AG09319 (cell line): ENCODE results near the gene PLCB1.

Experiments used
- DNase-seq: peaks from one replicate; pipeline ENCODE4 v3.0.0-alpha.2; 2010; ENCODE audit warnings: low read depth; ENCODE audit errors: extremely low read depth
- CTCF ChIP-seq: IDR thresholded peaks from 2 replicates; pipeline ENCODE4 v1.5.1; 2011; ENCODE audit warnings: low read depth, mild to moderate bottlenecking, inconsistent platforms, low read length, moderate library complexity

The PLCB1 gene

GRCh38 chr20:8782804-8783203 lies 650.7 kb downstream of the PLCB1 start:
- peak; percentile 44 for DNase-seq
- no peak for TF ChIP-seq CTCF

- DNase-seq: no peak
These were observed 651.7 kb downstream of the PLCB1 start for GRCh38 chr20:8783734-8784133.

GRCh38 chr20:8786383-8786782 lies 654.3 kb downstream of the PLCB1 start:
- no peak for TF ChIP-seq CTCF
- DNase-seq: no peak

More at GRCh38 chr20:8783734-8784133, 651.7 kb downstream of the PLCB1 start:
- no peak for TF ChIP-seq CTCF

- no peak for DNase-seq
- no peak for TF ChIP-seq CTCF
These were observed 655.0 kb downstream of the PLCB1 start for GRCh38 chr20:8787090-8787489.

GRCh38 chr20:8788275-8788674 lies 656.2 kb downstream of the PLCB1 start:
- no peak for TF ChIP-seq CTCF
- DNase-seq: no peak

GRCh38 chr20:8788831-8789230 lies 656.8 kb downstream of the PLCB1 start:
- no peak for TF ChIP-seq CTCF
- no peak for DNase-seq

- DNase-seq: peak; percentile 32
- TF ChIP-seq CTCF: peak; percentile 99
These were observed 658.5 kb downstream of the PLCB1 start for GRCh38 chr20:8790442-8791074.
